ENCODE results near the gene NR2F1. TPM values are rescaled to one million over a fixed set of nuclear protein-coding genes. Genes with fewer than 3 reads are reported as not detected.
A peak's percentile ranks its signal among the peaks of the same experiment; 100 is the strongest.

Gene NR2F1
- total RNA-seq, 1 donor from 2014 or later, result 28.7 TPM

DNA sequence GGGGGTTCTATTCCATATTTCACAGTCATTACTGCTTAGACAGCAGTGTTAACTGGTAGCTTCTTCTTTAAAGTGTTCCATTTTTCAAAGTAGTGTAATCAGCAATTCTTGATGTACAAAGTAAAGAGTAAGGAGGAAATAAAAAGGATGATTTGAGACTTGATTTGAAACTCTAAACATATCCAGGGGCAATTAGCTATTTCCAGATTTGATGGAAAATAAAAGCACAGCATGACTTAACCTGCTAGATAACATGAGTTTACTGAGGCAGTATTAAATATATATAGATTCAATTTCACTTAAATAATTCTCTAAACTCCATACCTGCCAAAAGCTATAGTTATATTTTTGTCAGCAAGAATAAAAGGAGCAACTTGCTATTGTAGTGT lies 29.8 kb downstream of the NR2F1 start:
- H3K36me3 Mint-ChIP-seq (ENCODE audit: low read depth), result no peaks in the 10 kb centered on the region
- H3K9me3 Mint-ChIP-seq (ENCODE audit: low read depth), result no peaks in the 10 kb centered on the region
- H3K4me1 Mint-ChIP-seq (ENCODE audit: low read depth), result peaks cover 20% of the 10 kb centered on the region
- H3K27ac Mint-ChIP-seq (ENCODE audit: unreplicated experiment), result no peak overlapping the region
- peaks cover 20% of the 10 kb centered on the region for H3K27me3 Mint-ChIP-seq (ENCODE audit: low read depth)
- DNase-seq (ENCODE audit: low spot score), result no peak
- H3K4me3 Mint-ChIP-seq (ENCODE audit: unreplicated experiment), result peak overlapping the region; percentile 82
- TF ChIP-seq CTCF (IDR thresholded peaks at IDR 0.05), result no peak

DNA sequence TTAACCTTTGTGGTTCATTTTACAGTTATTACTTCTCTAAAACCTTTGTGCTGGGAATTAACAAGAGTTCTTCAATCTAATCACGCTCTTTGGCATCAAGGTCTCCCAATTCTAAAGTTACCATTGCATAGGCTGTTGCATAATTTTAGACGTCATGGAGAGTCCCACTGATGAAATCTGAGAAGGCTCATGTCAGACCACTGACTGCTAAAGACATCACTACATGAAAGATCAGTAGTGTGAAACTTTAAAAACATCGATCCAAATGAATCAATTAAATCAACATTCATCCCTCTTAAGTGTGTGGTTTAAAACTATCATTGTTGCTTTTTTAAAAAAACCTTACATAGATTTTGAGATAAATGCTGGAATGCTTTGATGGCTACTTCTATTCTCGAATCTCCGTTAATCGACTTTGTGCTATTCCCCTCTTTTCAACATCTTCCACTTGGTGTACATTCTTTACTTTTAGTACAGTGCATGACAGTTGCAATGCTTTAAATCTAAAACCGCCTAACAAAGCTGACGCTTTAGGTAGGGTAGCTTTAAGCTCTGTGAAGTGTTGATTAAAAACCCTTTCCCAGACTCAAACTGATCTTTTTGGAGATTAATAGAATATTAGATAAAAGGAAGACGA lies 33.6 kb downstream of the NR2F1 start:
- H3K4me3 Mint-ChIP-seq (ENCODE audit: unreplicated experiment), result no peak overlapping the region
- peaks cover 2% of the 10 kb centered on the region for H3K27me3 Mint-ChIP-seq (ENCODE audit: low read depth)
- H3K36me3 Mint-ChIP-seq (ENCODE audit: low read depth), result no peaks in the 10 kb centered on the region
- DNase-seq (ENCODE audit: low spot score), result no peak
- H3K27ac Mint-ChIP-seq (ENCODE audit: unreplicated experiment), result no peak overlapping the region
- TF ChIP-seq CTCF (IDR thresholded peaks at IDR 0.05), result no peak
- peaks cover 23% of the 10 kb centered on the region for H3K4me1 Mint-ChIP-seq (ENCODE audit: low read depth)
- no peaks in the 10 kb centered on the region for H3K9me3 Mint-ChIP-seq (ENCODE audit: low read depth)

DNA sequence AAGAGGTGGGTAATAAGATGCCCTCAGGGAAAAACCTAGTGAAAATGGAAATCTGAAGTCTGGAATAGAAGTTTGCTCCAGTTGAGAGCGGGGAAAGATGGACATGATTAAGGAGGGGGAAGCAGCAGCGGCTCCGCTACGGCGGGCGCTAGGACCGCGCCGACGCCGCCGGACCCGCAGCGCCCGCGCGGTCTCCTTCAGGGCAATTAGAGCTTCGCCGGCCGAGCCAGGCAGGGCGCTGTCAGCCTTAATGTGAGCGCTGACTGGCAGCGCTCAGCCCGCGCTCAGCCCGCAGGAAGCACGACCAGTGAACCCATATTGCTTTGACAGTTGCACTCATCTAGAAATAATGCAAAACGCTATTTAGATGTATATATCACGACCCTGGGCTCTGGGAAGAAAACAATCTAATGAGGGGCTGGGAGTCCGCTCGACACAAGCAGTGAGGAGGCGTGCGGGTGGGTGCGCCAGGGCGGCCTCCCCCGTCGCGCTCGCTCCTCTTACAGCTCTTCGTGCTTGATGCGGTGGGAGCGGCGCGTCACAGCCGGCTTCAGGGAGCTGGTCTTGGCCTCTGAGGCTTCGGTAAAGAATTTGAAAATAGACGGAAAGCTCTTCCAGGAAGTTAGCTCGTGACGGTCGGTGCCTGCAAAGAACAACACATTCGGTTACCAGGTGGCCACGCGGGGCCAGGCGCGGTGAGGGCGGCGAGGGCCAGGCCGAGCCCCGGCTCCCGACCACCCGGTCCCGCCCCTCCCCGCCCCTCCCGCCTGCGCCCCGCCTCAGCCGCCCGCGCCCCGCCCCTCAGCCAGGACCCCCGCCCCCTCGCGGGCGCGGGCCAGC lies 37.7 kb downstream of the NR2F1 start:
- TF ChIP-seq CTCF (IDR thresholded peaks at IDR 0.05), result peak; percentile 62
- no peak for DNase-seq (ENCODE audit: low spot score)
- no peaks in the 10 kb centered on the region for H3K36me3 Mint-ChIP-seq (ENCODE audit: low read depth)
- peak overlapping the region; percentile 98 for H3K27ac Mint-ChIP-seq (ENCODE audit: unreplicated experiment)
- peaks cover 18% of the 10 kb centered on the region for H3K4me1 Mint-ChIP-seq (ENCODE audit: low read depth)
- H3K27me3 Mint-ChIP-seq (ENCODE audit: low read depth), result no peaks in the 10 kb centered on the region
- H3K9me3 Mint-ChIP-seq (ENCODE audit: low read depth), result no peaks in the 10 kb centered on the region
- peak overlapping the region; percentile 94 for H3K4me3 Mint-ChIP-seq (ENCODE audit: unreplicated experiment)

- Mint-ChIP-seq H3K4me3 (ENCODE audit: unreplicated experiment) (peak overlapping the region; percentile 94), H3K36me3 (ENCODE audit: low read depth) (no peaks in the 10 kb centered on the region), H3K4me1 (ENCODE audit: low read depth) (peaks cover 18% of the 10 kb centered on the region), H3K27ac (ENCODE audit: unreplicated experiment) (peak overlapping the region; percentile 95), H3K9me3 (ENCODE audit: low read depth) (no peaks in the 10 kb centered on the region), H3K27me3 (ENCODE audit: low read depth) (no peaks in the 10 kb centered on the region)
- TF ChIP-seq CTCF (IDR thresholded peaks at IDR 0.05), result no peak
- DNase-seq (ENCODE audit: low spot score), result peak; percentile 96
Observed at GRCh38 chr5:93621327-93621798, 38.3 kb downstream of the NR2F1 start.

DNA sequence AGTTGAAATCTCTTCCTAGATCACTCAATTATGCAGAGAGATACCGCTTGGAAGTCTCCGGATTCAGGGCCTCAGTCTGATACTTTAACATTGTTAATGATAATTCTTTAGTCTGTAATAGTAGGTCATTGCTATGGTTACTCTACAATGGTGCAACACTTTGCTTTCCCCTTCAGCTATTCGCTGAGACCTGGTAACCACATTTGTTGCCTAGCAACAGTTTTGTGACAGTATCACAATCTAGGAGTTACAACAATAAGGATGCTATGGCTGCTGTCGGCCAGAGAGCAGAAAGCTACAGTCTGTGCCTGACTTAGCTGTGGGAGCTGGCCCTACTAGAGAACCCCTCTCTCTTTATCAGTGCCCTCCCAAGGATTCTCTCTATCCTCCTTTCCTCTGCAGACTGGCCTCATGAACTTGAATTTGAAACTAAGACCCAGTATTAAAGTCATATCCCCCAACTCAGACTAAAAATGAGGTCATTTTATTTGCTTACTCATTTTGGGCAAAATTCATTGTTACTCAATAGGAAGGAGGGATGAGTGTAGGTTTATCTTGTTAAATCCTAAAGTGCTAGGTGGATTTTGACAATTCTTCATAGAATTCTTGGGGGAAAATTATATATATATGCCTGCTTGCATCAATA lies 39.3 kb downstream of the NR2F1 start:
- peaks cover 18% of the 10 kb centered on the region for H3K4me1 Mint-ChIP-seq (ENCODE audit: low read depth)
- H3K9me3 Mint-ChIP-seq (ENCODE audit: low read depth), result no peaks in the 10 kb centered on the region
- no peak for DNase-seq (ENCODE audit: low spot score)
- H3K4me3 Mint-ChIP-seq (ENCODE audit: unreplicated experiment), result peak overlapping the region; percentile 94
- H3K27ac Mint-ChIP-seq (ENCODE audit: unreplicated experiment), result peak overlapping the region; percentile 69
- no peaks in the 10 kb centered on the region for H3K27me3 Mint-ChIP-seq (ENCODE audit: low read depth)
- H3K36me3 Mint-ChIP-seq (ENCODE audit: low read depth), result no peaks in the 10 kb centered on the region
- no peak for TF ChIP-seq CTCF (IDR thresholded peaks at IDR 0.05)
